HepG2 (cell line): ENCODE results near the gene ITGAE. TPM values are rescaled to one million over a fixed set of nuclear protein-coding genes. Genes with fewer than 3 reads are reported as not detected.

Experiments
- ATF2 ChIP-seq: sonication (generic); formaldehyde crosslinking; IDR thresholded peaks from 2 replicates; pipeline ENCODE4 v1.4.0; 2020; ENCODE audit warnings: missing genetic modification reagents
- BRCA1 ChIP-seq: sonication (generic); formaldehyde crosslinking; IDR thresholded peaks from 2 replicates; pipeline ENCODE4 v1.4.0; 2020; ENCODE audit warnings: missing genetic modification reagents
- CBFB ChIP-seq: sonication (generic); formaldehyde crosslinking; IDR thresholded peaks from 2 replicates; pipeline ENCODE4 v1.4.0; 2020; ENCODE audit warnings: missing genetic modification reagents
- EZH2 ChIP-seq: conservative IDR thresholded peaks from 2 replicates; pipeline ENCODE4 v1.6.1; 2012; ENCODE audit warnings: mild to moderate bottlenecking, low read depth, low read length, moderate library complexity
- GATA4 ChIP-seq: sonication (generic); IDR thresholded peaks from 2 replicates; pipeline ENCODE4 v1.6.1; 2016; ENCODE audit warnings: antibody characterized with exemption, low read depth, borderline replicate concordance
- GTF3A ChIP-seq: sonication (generic); formaldehyde crosslinking; conservative IDR thresholded peaks from 2 replicates; pipeline ENCODE4 v1.4.0; 2020; ENCODE audit warnings: mild to moderate bottlenecking, missing genetic modification reagents
- NFKB2 ChIP-seq: sonication (generic); formaldehyde crosslinking; IDR thresholded peaks from 2 replicates; pipeline ENCODE4 v1.4.0; 2020; ENCODE audit warnings: missing genetic modification reagents, borderline replicate concordance
- POGK ChIP-seq: sonication (generic); formaldehyde crosslinking; conservative IDR thresholded peaks from 2 replicates; pipeline ENCODE4 v1.8.0; 2022; ENCODE audit warnings: mild to moderate bottlenecking, moderate library complexity, missing genetic modification reagents
- RFX1 ChIP-seq: fragments of 450-650 bp; IDR thresholded peaks from 2 replicates; pipeline ENCODE4 v1.6.1; 2017
- SPEN ChIP-seq: sonication (generic); formaldehyde crosslinking; IDR thresholded peaks from 2 replicates; pipeline ENCODE4 v1.5.1; 2020; ENCODE audit warnings: low read depth, mild to moderate bottlenecking, missing genetic modification reagents
- ZIK1 ChIP-seq: sonication (generic); formaldehyde crosslinking; IDR thresholded peaks from 2 replicates; pipeline ENCODE4 v1.5.0; 2020; ENCODE audit warnings: mild to moderate bottlenecking, low read depth, missing genetic modification reagents, borderline replicate concordance
- ZNF460 ChIP-seq: sonication (generic); formaldehyde crosslinking; IDR thresholded peaks from 2 replicates; pipeline ENCODE4 v1.5.1; 2020; ENCODE audit warnings: missing genetic modification reagents, mild to moderate bottlenecking, borderline replicate concordance
- ZNF713 ChIP-seq: sonication (generic); formaldehyde crosslinking; IDR thresholded peaks from 2 replicates; pipeline ENCODE4 v1.4.0; 2020; ENCODE audit warnings: mild to moderate bottlenecking, missing genetic modification reagents
- polyA plus RNA-seq, 8 experiments: library from polyadenylated mRNA; depleted of rRNA in 3 of 8; stranded (reverse) in 7 of 8; unstranded in 1 of 8; fragments of >200 nt; fragmentation: Illumina TruSeq in 4 of 8; extraction: Trizol in 4 of 8; gene quantifications; 2 replicates each; pipeline versions ENCODE4 v1.2.1 to v1.2.3, GENCODE V29; 2011 to 2016; ENCODE audit warnings: low read depth in 4 of 8, missing spikeins in 1 of 8, mixed read lengths in 1 of 8; ENCODE audit not compliant: insufficient read depth in 1 of 8
- total RNA-seq, 5 experiments: library from RNA; depleted of rRNA; stranded (reverse); fragments of >200 nt; fragmentation: Illumina TruSeq; extraction: Trizol; gene quantifications; 2 replicates each; pipeline ENCODE4 v1.2.3, GENCODE V29; 2016; ENCODE audit warnings: low read depth in 1 of 5
- TF ChIP-seq, protein P1 (sequence below), 2 experiments: sonication (generic) in 1 of 2; formaldehyde crosslinking in 1 of 2; IDR thresholded peaks; 2 replicates each; pipeline versions ENCODE4 v1.4.0 to v1.6.1; 2018 to 2020; ENCODE audit warnings: missing genetic modification reagents in 2 of 2, borderline replicate concordance in 1 of 2, low read depth in 1 of 2, mild to moderate bottlenecking in 1 of 2, missing biosample characterization in 1 of 2
- TF ChIP-seq, protein P2 (sequence below): IDR thresholded peaks from 2 replicates; pipeline ENCODE4 v1.6.1; 2016; ENCODE audit warnings: low read depth, control low read depth
- TF ChIP-seq, protein P3 (sequence below): sonication (generic); formaldehyde crosslinking; IDR thresholded peaks from 2 replicates; pipeline ENCODE4 v1.5.0; 2020; ENCODE audit warnings: mild to moderate bottlenecking, low read depth, missing genetic modification reagents, borderline replicate concordance
- TF ChIP-seq, protein P4 (sequence below): sonication (generic); formaldehyde crosslinking; IDR thresholded peaks from 2 replicates; pipeline ENCODE4 v1.5.0; 2020; ENCODE audit warnings: mild to moderate bottlenecking, missing genetic modification reagents, moderate library complexity
- TF ChIP-seq, protein P5 (sequence below): sonication (generic); formaldehyde crosslinking; IDR thresholded peaks from 2 replicates; pipeline ENCODE4 v1.5.0; 2020; ENCODE audit warnings: mild to moderate bottlenecking, missing genetic modification reagents

Gene ITGAE
- total and polyA plus RNA-seq, 2 of the 13 experiments (the other 11 are each of a cell fraction or from before 2014, with no cell fraction given) = 42.3 to 49.0 TPM

DNA sequence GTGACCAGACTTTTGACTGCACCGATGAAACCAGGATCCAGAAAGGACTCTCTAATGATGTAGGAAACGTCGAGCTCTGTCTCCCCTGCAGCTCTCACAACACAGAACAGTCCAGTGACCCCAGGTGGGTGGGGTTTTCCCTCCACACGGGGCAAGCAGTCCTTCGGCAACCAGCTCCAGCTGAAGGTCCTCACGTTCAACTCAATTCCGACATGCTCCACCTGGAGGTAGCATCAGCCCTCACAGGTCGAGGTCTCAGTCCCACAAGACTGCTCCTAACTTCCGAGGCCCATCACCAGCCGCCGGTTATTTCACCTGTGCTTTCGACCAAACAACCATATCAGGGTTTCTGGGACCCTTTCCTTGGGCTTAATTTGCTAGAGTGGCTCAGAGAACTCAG, 28.2 kb downstream of the ITGAE start (continued):
- TF ChIP-seq ZIK1 (no peak), SPEN (no peak), POGK (CRISPR knock-in tag) (no peak), CBFB (CRISPR knock-in tag) (no peak), GATA4 (no peak), ZNF460 (CRISPR knock-in tag) (peak; percentile 6; the same call in 1 of the 2 replicates), ZNF713 (no peak), BRCA1 (CRISPR knock-in tag) (no peak), NFKB2 (CRISPR knock-in tag) (0 out of 2 replicates have a peak, but pooled peaks have one; percentile 33), GTF3A (no peak), EZH2 (no peak), RFX1 (no peak), ATF2 (CRISPR knock-in tag) (no peak)
- TF ChIP-seq, protein P1, sequence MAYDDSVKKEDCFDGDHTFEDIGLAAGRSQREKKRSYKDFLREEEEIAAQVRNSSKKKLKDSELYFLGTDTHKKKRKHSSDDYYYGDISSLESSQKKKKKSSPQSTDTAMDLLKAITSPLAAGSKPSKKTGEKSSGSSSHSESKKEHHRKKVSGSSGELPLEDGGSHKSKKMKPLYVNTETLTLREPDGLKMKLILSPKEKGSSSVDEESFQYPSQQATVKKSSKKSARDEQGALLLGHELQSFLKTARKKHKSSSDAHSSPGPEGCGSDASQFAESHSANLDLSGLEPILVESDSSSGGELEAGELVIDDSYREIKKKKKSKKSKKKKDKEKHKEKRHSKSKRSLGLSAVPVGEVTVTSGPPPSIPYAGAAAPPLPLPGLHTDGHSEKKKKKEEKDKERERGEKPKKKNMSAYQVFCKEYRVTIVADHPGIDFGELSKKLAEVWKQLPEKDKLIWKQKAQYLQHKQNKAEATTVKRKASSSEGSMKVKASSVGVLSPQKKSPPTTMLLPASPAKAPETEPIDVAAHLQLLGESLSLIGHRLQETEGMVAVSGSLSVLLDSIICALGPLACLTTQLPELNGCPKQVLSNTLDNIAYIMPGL (CRISPR knock-in tag; IDR thresholded peaks at IDR 0.05; ENCODE audit: borderline replicate concordance in 1 of 2, low read depth in 1 of 2) = peak in 1 of 2 experiments; percentile 44; a peak in 1 of 4 replicates
- TF ChIP-seq, protein P2, sequence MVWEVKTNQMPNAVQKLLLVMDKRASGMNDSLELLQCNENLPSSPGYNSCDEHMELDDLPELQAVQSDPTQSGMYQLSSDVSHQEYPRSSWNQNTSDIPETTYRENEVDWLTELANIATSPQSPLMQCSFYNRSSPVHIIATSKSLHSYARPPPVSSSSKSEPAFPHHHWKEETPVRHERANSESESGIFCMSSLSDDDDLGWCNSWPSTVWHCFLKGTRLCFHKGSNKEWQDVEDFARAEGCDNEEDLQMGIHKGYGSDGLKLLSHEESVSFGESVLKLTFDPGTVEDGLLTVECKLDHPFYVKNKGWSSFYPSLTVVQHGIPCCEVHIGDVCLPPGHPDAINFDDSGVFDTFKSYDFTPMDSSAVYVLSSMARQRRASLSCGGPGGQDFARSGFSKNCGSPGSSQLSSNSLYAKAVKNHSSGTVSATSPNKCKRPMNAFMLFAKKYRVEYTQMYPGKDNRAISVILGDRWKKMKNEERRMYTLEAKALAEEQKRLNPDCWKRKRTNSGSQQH (CRISPR knock-in tag) = no peak
- TF ChIP-seq, protein P3, sequence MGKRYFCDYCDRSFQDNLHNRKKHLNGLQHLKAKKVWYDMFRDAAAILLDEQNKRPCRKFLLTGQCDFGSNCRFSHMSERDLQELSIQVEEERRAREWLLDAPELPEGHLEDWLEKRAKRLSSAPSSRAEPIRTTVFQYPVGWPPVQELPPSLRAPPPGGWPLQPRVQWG (CRISPR knock-in tag) = no peak
- TF ChIP-seq, protein P4, sequence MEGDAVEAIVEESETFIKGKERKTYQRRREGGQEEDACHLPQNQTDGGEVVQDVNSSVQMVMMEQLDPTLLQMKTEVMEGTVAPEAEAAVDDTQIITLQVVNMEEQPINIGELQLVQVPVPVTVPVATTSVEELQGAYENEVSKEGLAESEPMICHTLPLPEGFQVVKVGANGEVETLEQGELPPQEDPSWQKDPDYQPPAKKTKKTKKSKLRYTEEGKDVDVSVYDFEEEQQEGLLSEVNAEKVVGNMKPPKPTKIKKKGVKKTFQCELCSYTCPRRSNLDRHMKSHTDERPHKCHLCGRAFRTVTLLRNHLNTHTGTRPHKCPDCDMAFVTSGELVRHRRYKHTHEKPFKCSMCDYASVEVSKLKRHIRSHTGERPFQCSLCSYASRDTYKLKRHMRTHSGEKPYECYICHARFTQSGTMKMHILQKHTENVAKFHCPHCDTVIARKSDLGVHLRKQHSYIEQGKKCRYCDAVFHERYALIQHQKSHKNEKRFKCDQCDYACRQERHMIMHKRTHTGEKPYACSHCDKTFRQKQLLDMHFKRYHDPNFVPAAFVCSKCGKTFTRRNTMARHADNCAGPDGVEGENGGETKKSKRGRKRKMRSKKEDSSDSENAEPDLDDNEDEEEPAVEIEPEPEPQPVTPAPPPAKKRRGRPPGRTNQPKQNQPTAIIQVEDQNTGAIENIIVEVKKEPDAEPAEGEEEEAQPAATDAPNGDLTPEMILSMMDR (CRISPR knock-in tag) = peak; percentile 71
- TF ChIP-seq, protein P5, sequence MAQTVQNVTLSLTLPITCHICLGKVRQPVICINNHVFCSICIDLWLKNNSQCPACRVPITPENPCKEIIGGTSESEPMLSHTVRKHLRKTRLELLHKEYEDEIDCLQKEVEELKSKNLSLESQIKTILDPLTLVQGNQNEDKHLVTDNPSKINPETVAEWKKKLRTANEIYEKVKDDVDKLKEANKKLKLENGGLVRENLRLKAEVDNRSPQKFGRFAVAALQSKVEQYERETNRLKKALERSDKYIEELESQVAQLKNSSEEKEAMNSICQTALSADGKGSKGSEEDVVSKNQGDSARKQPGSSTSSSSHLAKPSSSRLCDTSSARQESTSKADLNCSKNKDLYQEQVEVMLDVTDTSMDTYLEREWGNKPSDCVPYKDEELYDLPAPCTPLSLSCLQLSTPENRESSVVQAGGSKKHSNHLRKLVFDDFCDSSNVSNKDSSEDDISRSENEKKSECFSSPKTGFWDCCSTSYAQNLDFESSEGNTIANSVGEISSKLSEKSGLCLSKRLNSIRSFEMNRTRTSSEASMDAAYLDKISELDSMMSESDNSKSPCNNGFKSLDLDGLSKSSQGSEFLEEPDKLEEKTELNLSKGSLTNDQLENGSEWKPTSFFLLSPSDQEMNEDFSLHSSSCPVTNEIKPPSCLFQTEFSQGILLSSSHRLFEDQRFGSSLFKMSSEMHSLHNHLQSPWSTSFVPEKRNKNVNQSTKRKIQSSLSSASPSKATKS (CRISPR knock-in tag) = no peak
